ENCODE data around the gene CNOT4.

DNA sequence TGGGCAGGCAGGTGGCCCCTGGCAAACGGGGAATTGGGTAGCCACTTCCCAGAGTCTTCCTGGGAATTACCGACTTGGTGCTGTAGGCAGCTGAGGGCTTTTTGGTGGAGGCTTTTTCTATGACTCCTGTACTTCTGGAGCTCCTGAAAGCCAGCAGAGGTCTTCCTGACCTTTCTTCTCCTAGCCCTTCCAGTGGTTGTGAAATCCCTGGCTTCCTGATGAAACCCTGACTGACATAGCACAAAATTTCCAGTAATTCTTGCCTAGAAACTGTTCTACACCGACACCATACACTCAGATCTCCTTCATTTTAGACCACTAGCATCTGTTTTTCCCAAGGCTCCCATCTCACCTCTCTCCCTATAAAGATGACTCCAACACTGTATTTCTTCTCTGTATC is 156.1 kb downstream of the CNOT4 start:
- TF ChIP-seq, protein P1, sequence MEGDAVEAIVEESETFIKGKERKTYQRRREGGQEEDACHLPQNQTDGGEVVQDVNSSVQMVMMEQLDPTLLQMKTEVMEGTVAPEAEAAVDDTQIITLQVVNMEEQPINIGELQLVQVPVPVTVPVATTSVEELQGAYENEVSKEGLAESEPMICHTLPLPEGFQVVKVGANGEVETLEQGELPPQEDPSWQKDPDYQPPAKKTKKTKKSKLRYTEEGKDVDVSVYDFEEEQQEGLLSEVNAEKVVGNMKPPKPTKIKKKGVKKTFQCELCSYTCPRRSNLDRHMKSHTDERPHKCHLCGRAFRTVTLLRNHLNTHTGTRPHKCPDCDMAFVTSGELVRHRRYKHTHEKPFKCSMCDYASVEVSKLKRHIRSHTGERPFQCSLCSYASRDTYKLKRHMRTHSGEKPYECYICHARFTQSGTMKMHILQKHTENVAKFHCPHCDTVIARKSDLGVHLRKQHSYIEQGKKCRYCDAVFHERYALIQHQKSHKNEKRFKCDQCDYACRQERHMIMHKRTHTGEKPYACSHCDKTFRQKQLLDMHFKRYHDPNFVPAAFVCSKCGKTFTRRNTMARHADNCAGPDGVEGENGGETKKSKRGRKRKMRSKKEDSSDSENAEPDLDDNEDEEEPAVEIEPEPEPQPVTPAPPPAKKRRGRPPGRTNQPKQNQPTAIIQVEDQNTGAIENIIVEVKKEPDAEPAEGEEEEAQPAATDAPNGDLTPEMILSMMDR (conservative IDR thresholded peaks at IDR 0.05): no peak
- TF ChIP-seq ZFX (IDR thresholded peaks at IDR 0.05): no peak
